ENCODE measurements around the gene UQCRC1.

- no peak for TF ChIP-seq CTCF (IDR thresholded peaks at IDR 0.05; ENCODE audit: insufficient read depth, low read length)
- no peak for TF ChIP-seq REST (IDR thresholded peaks at IDR 0.05; ENCODE audit: insufficient replicate concordance, low read depth)
- no peak for TF ChIP-seq POLR2AphosphoS5 (IDR thresholded peaks at IDR 0.05; ENCODE audit: low read depth)
Observed at GRCh38 chr3:48564022-48564421, 45.4 kb downstream of the UQCRC1 start.
